NK-92 (cell line): Measurements from ENCODE around the gene HSD17B2.
"Not testable (repeated sequence)": the region's sequence is repeated elsewhere in the genome, so short reads cannot be mapped to it uniquely, and the experiment has no call there.

Experiments
- DNase-seq: peaks from one replicate; lab custom pipeline; 2025; ENCODE audit not compliant: unreplicated experiment; lab: John Stamatoyannopoulos, UW

The HSD17B2 gene

DNA sequence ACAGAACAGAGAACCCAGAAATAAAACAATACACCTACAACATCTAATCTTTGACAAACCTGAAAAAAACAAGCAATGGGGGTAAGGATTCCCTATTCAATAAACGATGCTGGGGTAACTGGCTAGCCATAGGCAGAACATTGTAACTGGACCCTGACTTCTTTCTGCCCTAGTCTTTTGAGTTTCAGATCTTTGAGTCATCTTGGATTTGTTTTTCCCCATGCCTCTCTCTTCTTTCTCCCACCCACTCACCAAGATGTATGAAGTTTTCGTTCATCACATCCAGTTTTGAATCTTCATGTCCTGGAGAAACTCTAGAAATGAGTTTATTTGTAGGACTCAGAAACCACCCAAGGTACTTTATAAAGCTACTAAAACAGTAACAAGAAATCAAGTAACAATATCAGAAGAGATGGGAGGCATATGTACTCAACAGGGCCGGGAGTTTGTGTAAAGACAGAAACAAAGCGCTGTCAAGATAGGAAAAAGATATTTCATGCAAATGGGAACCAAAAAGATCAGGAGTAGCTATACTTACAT, 39.0 kb downstream of the HSD17B2 start:
- DNase-seq: no peak

GRCh38 chr16:82078125-82078524, 43.1 kb downstream of the HSD17B2 start:
- no peak for DNase-seq

GRCh38 chr16:82079892-82080291, 44.8 kb downstream of the HSD17B2 start:
- DNase-seq: no peak

GRCh38 chr16:82081264-82081663, 46.2 kb downstream of the HSD17B2 start:
- DNase-seq: no peak

- DNase-seq: no peak
Observed at GRCh38 chr16:82082097-82082496, 47.0 kb downstream of the HSD17B2 start.

DNA sequence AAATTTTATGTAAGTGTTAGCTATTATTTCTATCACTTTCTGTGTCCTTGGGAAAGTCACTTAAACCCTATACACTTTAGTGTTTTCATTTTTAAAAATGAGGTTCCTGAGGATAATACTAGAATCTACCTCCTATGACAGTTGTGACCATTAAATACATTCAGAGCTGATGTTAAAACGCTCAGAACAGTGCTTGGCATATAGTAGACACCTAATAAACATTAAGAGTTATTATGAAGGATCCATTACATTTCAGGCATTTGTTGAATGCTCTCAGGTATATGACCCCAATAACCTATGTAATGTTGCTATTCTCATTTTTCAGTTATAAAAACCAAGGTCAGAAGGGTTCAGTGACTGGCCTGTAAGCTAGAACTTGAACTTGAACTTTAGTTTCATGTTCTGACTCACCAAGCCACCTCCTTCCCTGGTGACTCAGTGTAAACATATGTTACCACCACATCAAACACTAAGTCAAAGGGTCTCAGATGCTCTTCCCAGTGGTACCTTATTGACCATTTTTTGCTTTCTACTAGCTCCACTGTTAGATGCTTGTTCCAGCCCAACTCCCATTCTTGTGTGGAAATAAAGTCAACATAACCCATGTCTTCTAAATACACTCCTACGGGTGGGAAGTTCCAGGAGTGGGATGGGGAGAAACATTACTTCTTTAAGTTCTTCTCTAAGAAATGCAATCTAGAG, 47.6 kb downstream of the HSD17B2 start:
- no peak for DNase-seq

DNA sequence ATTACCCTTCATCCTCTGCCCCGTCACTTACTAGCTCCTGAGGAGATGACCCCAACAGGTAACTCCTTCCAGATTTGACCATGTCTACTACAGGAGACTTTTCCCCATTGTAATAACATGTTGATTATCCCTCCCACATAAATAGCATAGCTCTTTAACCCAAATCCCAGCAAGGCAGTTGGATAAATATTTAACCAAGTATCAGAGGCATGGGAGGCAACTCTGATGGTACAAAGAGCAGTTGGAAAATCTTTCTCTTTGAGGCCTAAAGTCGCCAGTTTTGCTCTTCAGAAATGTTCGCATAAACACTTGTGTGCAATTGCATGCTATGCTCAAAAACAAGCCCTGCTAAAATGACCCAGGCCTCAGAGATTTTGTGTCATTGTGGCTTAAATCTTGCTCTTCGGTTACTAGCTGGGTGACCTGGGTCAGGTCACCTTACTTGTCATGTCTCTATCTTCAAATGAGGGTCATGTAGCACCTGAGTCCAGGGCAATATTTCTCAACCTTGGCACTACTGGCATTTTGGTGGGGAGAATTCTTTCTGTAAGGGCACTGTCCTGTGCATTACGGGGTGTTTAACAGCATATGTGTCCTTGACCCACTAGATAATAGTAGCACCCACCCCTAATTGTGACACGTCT, 48.8 kb downstream of the HSD17B2 start:
- DNase-seq: no peak

DNA sequence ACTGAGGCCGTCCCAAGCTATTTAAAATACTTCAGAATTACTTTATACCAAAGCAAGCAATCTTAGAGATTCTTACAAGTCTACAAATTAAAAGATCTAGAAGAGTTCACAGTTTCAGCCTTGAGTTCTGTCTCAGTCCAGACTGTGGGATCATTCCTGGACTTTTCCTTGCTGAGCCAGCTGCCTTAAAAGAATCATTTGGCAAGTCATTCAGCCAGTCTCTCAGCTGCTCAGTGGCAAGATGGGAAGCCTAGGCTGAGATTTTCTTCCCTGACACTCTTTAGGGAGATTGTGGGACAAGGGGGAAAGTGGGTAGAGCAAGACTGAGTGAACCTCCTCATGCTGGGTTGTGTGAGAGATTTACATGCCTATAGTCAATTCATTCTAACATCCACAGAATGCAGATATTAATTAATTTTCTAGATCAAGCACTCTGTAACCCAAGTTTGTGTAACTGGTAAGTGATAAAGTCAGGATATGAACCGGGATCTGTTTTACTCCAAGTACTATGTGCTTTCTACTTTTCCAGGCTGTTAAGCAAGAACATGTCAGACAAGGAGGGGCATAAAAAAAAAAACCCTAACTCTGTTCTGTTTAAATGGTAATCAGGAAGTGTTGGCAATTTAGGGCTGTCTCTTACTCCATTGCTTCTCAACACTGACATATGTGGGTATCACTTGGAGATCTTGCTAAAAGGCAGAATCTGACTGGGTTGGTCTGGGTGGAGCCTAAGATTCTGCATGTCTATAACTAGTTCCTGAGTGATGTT, 50.1 kb downstream of the HSD17B2 start:
- no peak for DNase-seq

DNA sequence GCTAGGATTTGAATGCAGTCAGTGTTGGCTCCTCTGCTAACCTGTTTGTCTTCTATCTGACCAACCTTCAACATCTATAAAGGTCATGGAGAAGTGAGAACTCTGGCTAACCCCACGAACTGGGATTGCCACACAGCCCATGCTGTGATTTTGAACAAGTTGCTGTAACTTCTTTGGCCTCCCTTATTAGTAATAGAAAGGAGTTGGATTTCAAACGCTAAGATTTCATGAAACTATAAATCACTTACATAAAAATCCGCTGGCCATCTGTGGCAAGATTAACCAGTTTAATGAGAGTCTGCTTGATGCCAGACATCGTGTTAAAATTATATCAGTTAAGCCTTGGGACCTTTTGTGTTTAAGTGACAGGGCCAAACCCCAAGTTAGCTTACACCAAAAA, 53.4 kb downstream of the HSD17B2 start:
- no peak for DNase-seq

DNA sequence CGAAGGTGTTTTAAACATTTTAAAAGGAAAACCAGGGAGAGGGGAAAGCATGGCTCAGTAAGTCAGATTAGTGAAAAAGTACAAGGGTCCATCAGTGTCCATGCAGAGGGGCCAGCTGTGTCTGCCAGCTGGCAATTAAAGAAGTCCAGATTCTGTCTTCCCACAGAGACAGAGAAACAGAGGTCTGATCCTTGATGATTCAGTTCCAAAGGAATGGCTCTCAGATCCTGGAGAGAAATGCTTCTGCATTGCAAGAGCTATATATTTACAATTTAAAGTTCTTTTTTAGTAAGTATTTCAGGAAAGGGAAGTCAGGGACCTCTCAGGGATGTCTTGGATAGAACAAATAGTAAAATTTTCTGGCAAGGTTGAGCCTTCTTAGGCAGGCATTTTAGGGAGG, 56.2 kb downstream of the HSD17B2 start:
- no peak for DNase-seq

DNA sequence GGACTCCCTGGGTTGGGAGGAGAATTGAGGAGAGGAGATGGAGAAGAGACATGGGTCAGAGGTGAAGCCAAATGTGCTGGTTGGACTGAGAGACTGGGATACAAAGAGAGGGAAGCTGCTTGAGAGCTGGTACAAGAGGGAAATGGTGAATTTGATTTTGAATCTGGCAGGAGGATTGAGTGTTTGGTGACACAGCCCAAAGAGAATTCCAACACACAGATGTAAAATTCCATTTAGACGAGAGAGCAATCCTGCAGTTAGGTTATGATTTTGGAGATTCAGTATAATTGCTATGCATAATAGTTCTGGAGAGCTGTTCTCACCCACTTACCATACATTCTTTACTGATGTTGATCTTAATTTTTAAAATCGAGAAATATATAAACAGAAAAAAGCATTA, 57.7 kb downstream of the HSD17B2 start:
- no peak for DNase-seq

GRCh38 chr16:82093666-82094300, 58.7 kb downstream of the HSD17B2 start:
- DNase-seq: no peak

- no peak for DNase-seq
Observed at GRCh38 chr16:82094942-82095540, 60.0 kb downstream of the HSD17B2 start.

DNA sequence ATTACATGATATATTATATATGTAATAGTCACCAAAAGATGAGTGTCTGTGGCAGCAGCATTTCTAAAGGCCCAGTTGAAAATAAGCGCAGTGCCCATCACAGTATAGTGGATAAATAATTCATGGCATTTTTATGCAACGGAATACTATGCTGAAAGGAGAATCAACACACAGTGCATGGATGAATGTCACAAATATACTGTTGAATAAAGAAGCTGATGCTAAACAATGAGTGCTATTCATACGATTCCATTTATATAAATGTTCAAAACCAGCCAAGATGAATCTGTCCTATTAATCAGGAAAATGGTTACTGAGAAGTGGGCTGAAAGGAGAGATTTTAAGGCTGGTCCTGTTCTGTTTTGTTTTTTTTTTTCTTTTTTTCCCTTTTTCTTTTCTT, 61.6 kb downstream of the HSD17B2 start:
- DNase-seq: no peak

DNA sequence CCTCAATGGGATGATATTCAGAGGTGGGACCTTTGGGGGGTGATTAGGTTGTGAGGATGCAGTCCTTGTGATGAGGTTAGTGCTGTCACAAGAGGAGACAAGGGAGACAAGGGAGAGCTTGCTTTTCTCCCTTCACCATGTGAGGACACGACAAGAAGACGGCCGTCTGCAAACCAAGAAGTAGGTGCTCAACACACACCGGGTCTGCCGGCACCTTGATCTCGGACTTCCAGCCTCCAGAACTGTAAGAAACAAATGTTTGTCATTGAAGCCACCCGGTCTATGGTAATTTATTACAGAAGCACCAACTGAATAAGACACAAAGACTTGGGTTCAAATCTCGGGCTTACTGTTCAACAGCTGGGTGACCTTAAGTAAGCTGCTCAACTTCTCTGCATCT, 70.1 kb downstream of the HSD17B2 start:
- DNase-seq: no peak

DNA sequence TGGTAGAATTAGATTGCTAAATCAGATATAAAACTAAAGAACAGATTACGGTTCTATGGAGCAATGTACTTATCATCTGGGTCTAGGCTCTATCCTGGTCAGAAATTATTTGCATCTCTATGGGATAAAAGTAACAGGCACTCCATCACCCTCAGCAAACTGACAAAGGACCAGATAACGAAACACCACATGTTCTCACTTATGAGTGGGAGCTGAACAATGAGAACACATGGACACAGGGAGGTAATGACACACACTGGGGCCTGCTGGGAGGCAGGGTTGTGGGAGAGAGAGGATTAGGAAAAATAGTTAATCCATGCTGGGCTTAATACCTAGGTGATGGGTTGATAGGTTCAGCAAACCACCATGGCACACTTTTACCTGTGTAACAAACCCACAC, 73.0 kb downstream of the HSD17B2 start:
- DNase-seq: no peak

DNA sequence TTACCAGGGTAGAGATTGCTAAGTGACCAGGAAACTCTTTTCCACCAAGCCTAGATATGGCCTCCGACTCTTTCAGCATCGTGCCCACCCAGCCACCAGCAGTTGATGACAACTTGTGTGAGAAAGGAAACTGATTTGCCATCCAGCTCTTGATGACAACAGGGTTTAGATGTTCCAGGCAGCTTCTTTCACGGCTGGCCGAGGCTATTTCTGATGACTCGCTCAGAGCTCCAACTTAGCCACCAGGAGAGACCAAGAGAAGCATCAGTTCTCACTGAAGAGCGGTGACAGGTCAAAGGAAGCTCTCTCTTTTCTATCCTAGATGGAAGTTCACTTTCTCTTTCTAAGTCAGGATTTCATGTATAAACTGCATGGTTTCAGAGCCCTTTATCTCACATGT, 73.7 kb downstream of the HSD17B2 start:
- DNase-seq: no peak

DNA sequence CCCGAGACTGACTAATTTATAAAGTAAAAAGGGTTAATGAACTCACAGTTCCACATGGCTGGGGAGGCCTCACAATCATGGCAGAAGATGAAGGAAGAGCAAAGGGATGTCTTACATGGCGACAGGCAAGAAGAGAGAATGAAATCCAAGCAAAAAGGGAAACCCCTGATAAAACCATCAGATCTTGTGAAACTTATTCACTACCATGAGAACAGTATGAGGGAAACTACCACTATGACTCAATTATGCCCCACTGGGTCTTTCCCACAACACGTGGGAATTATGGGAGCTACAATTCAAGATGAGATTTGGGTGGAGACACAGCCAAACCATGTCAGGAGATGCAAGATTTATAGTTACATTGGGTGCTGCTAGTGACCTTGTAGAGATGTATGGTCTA, 74.2 kb downstream of the HSD17B2 start:
- DNase-seq: not testable (repeated sequence)

- no peak for DNase-seq
Observed at GRCh38 chr16:82111944-82112343, 76.9 kb downstream of the HSD17B2 start.

- DNase-seq: no peak
Observed at GRCh38 chr16:82113741-82114140, 78.7 kb downstream of the HSD17B2 start.

- no peak for DNase-seq
Observed at GRCh38 chr16:82116535-82116934, 81.5 kb downstream of the HSD17B2 start.
